Activated T-cell treated with anti-CD3 and anti-CD28 coated beads, Interleukin-2, amount 50 U/mL, for 72 hours (primary cell): ENCODE results near the gene CHST6. TPM values are rescaled to one million over a fixed set of nuclear protein-coding genes. Genes with fewer than 3 reads are reported as not detected.
"Not testable (repeated sequence)": the region's sequence is repeated elsewhere in the genome, so short reads cannot be mapped to it uniquely, and the experiment has no call there.

ENCODE experiments used
- ATAC-seq, 2 donors: fragments of 150-1000 bp; cut with Tn5 transposase; replicated peaks in 1 of 2; 2 replicates each; pipeline ENCODE4 v1.10.0; 2021; ENCODE audit warnings: moderate library complexity in 2 of 2, mild to moderate bottlenecking in 1 of 2
- DNase-seq, 2 donors: peaks; one replicate each; pipeline ENCODE4 v3.0.0; 2021 to 2022; ENCODE audit warnings: mixed read lengths in 1 of 2
- H3K27ac Mint-ChIP-seq: one replicate; pipeline ENCODE4 v1.8.0; 2022; ENCODE audit warnings: mild to moderate bottlenecking, moderate library complexity, mixed read lengths
- H3K27me3 Mint-ChIP-seq: one replicate; pipeline ENCODE4 v1.8.0; 2022; ENCODE audit warnings: low read depth, mixed read lengths
- H3K36me3 Mint-ChIP-seq, 2 donors: one replicate each; pipeline ENCODE4 v1.8.0; 2022; ENCODE audit warnings: mixed read lengths in 2 of 2, mild to moderate bottlenecking in 1 of 2; ENCODE audit not compliant: insufficient read depth in 2 of 2
- H3K4me1 Mint-ChIP-seq: one replicate; pipeline ENCODE4 v1.8.0; 2022; ENCODE audit warnings: low read depth, mixed read lengths
- H3K4me3 Mint-ChIP-seq, 2 donors: one replicate each; pipeline ENCODE4 v1.8.0; 2022; ENCODE audit warnings: mild to moderate bottlenecking in 2 of 2, mixed read lengths in 2 of 2, moderate library complexity in 2 of 2
- H3K9me3 Mint-ChIP-seq, 2 donors: one replicate each; pipeline ENCODE4 v1.8.0; 2022; ENCODE audit warnings: mixed read lengths in 2 of 2
- total RNA-seq, 2 donors: library from RNA; stranded (reverse); gene quantifications; one replicate each; pipeline ENCODE4 v1.2.3, GENCODE V29; 2022

Gene CHST6
- total RNA-seq, 2 donors from 2014 or later, result 0.07 TPM

GRCh38 chr16:75461575-75461974 is 33.7 kb downstream of the CHST6 start:
- Mint-ChIP-seq H3K4me1 (peaks cover 56% of the 10 kb centered on the region), H3K4me3 (peak overlapping the region in 1 of 2 donors; percentile 83), H3K9me3 (peaks cover 0 to 2% of the 10 kb centered on the region in 2 donors)

GRCh38 chr16:75460446-75460845 is 34.8 kb downstream of the CHST6 start:
- Mint-ChIP-seq H3K36me3 (peaks cover 6 to 12% of the 10 kb centered on the region in 2 donors), H3K4me3 (no peak overlapping the region), H3K9me3 (peaks cover 0 to 2% of the 10 kb centered on the region in 2 donors), H3K27ac (peak overlapping the region; percentile 54), H3K27me3 (no peaks in the 10 kb centered on the region), H3K4me1 (peaks cover 56% of the 10 kb centered on the region)
- DNase-seq, result no peak
- ATAC-seq, result no peak

More at GRCh38 chr16:75461575-75461974, 33.7 kb downstream of the CHST6 start:
- Mint-ChIP-seq H3K27ac (peak overlapping the region; percentile 8), H3K27me3 (no peaks in the 10 kb centered on the region), H3K36me3 (peaks cover 6 to 12% of the 10 kb centered on the region in 2 donors)
- ATAC-seq (no peak), DNase-seq (no peak)

- Mint-ChIP-seq H3K9me3 (peaks cover 0 to 2% of the 10 kb centered on the region in 2 donors), H3K27ac (peak overlapping the region; percentile 12), H3K4me3 (no peak overlapping the region), H3K4me1 (peaks cover 53% of the 10 kb centered on the region), H3K36me3 (peaks cover 6 to 12% of the 10 kb centered on the region in 2 donors), H3K27me3 (no peaks in the 10 kb centered on the region)
- ATAC-seq (no peak), DNase-seq (no peak)
Measured at GRCh38 chr16:75459691-75460090, 35.5 kb downstream of the CHST6 start.

GRCh38 chr16:75458439-75458838 is 36.8 kb downstream of the CHST6 start:
- H3K4me3 Mint-ChIP-seq, result no peak overlapping the region
- peaks cover 3 to 10% of the 10 kb centered on the region in 2 donors for H3K36me3 Mint-ChIP-seq
- ATAC-seq (no peak), DNase-seq (no peak)
- H3K27me3 Mint-ChIP-seq, result no peaks in the 10 kb centered on the region
- H3K9me3 Mint-ChIP-seq, result peaks cover 0 to 2% of the 10 kb centered on the region in 2 donors
- no peak overlapping the region for H3K27ac Mint-ChIP-seq
- peaks cover 54% of the 10 kb centered on the region for H3K4me1 Mint-ChIP-seq

- Mint-ChIP-seq H3K36me3 (peaks cover 3 to 10% of the 10 kb centered on the region in 2 donors), H3K27me3 (no peaks in the 10 kb centered on the region), H3K4me1 (peaks cover 54% of the 10 kb centered on the region), H3K27ac (no peak overlapping the region), H3K4me3 (no peak overlapping the region), H3K9me3 (peaks cover 0 to 2% of the 10 kb centered on the region in 2 donors)
- ATAC-seq (no peak), DNase-seq (no peak)
Measured at GRCh38 chr16:75458029-75458428, 37.2 kb downstream of the CHST6 start.

- Mint-ChIP-seq H3K27me3 (no peaks in the 10 kb centered on the region), H3K4me3 (no peak overlapping the region), H3K9me3 (peaks cover 0 to 2% of the 10 kb centered on the region in 2 donors), H3K27ac (no peak overlapping the region), H3K4me1 (peaks cover 51% of the 10 kb centered on the region), H3K36me3 (peaks cover 0 to 9% of the 10 kb centered on the region in 2 donors)
- DNase-seq, result no peak
- ATAC-seq, result no peak
Measured at GRCh38 chr16:75457485-75458021, 37.7 kb downstream of the CHST6 start.

GRCh38 chr16:75456971-75457370 is 38.3 kb downstream of the CHST6 start:
- H3K36me3 Mint-ChIP-seq, result peaks cover 0 to 9% of the 10 kb centered on the region in 2 donors

GRCh38 chr16:75456486-75456885 is 38.8 kb downstream of the CHST6 start:
- peaks cover 40% of the 10 kb centered on the region for H3K4me1 Mint-ChIP-seq
- DNase-seq, H3K4me3 Mint-ChIP-seq, H3K27ac Mint-ChIP-seq, H3K9me3 Mint-ChIP-seq, H3K36me3 Mint-ChIP-seq, H3K27me3 Mint-ChIP-seq, ATAC-seq: not testable (repeated sequence)

More at GRCh38 chr16:75456971-75457370, 38.3 kb downstream of the CHST6 start:
- Mint-ChIP-seq H3K27me3 (no peaks in the 10 kb centered on the region), H3K27ac (no peak overlapping the region), H3K4me1 (peaks cover 45% of the 10 kb centered on the region), H3K4me3 (no peak overlapping the region), H3K9me3 (peaks cover 0 to 2% of the 10 kb centered on the region in 2 donors)
- DNase-seq (no peak), ATAC-seq (no peak)

GRCh38 chr16:75455677-75456076 is 39.6 kb downstream of the CHST6 start:
- H3K27ac Mint-ChIP-seq, result no peak overlapping the region
- H3K36me3 Mint-ChIP-seq, result peaks cover 0 to 8% of the 10 kb centered on the region in 2 donors
- peaks cover 0 to 2% of the 10 kb centered on the region in 2 donors for H3K9me3 Mint-ChIP-seq
- peaks cover 32% of the 10 kb centered on the region for H3K4me1 Mint-ChIP-seq
- no peak overlapping the region for H3K4me3 Mint-ChIP-seq
- DNase-seq (no peak), ATAC-seq (no peak)
- H3K27me3 Mint-ChIP-seq, result no peaks in the 10 kb centered on the region

GRCh38 chr16:75452464-75453190 is 42.6 kb downstream of the CHST6 start:
- Mint-ChIP-seq H3K4me1 (peaks cover 14% of the 10 kb centered on the region), H3K36me3 (peaks cover 0 to 5% of the 10 kb centered on the region in 2 donors), H3K4me3 (no peak overlapping the region), H3K27me3 (no peaks in the 10 kb centered on the region), H3K27ac (peak overlapping the region; percentile 28), H3K9me3 (no peaks in the 10 kb centered on the region)
- ATAC-seq (no peak), DNase-seq (no peak)

- Mint-ChIP-seq H3K4me3 (no peak overlapping the region), H3K4me1 (no peaks in the 10 kb centered on the region), H3K9me3 (no peaks in the 10 kb centered on the region), H3K27ac (no peak overlapping the region), H3K27me3 (no peaks in the 10 kb centered on the region), H3K36me3 (peaks cover 0 to 3% of the 10 kb centered on the region in 2 donors)
- ATAC-seq (no peak), DNase-seq (no peak)
Measured at GRCh38 chr16:75446416-75446815, 48.8 kb downstream of the CHST6 start.

- H3K27me3 Mint-ChIP-seq, result no peaks in the 10 kb centered on the region
- H3K4me1 Mint-ChIP-seq, result no peaks in the 10 kb centered on the region
- DNase-seq (no peak), ATAC-seq (no peak)
- H3K36me3 Mint-ChIP-seq, result peaks cover 0 to under 1% of the 10 kb centered on the region in 2 donors
- H3K27ac Mint-ChIP-seq, result no peak overlapping the region
- no peaks in the 10 kb centered on the region for H3K9me3 Mint-ChIP-seq
- no peak overlapping the region for H3K4me3 Mint-ChIP-seq
Measured at GRCh38 chr16:75445298-75445697, 49.9 kb downstream of the CHST6 start.

GRCh38 chr16:75443298-75443697 is 51.9 kb downstream of the CHST6 start:
- Mint-ChIP-seq H3K4me3 (no peak overlapping the region), H3K9me3 (no peaks in the 10 kb centered on the region), H3K36me3 (no peaks in the 10 kb centered on the region), H3K27ac (no peak overlapping the region), H3K27me3 (no peaks in the 10 kb centered on the region), H3K4me1 (no peaks in the 10 kb centered on the region)
- ATAC-seq (no peak), DNase-seq (no peak)
